ENCODE data around the gene PKN2. TPM values are rescaled to one million over a fixed set of nuclear protein-coding genes. Genes with fewer than 3 reads are reported as not detected.

PKN2 gene
- total and polyA plus RNA-seq, 2 of the 8 experiments (the other 6 are each of a cell fraction or from before 2014, with no cell fraction given): 7.8 to 32.0 TPM

DNA sequence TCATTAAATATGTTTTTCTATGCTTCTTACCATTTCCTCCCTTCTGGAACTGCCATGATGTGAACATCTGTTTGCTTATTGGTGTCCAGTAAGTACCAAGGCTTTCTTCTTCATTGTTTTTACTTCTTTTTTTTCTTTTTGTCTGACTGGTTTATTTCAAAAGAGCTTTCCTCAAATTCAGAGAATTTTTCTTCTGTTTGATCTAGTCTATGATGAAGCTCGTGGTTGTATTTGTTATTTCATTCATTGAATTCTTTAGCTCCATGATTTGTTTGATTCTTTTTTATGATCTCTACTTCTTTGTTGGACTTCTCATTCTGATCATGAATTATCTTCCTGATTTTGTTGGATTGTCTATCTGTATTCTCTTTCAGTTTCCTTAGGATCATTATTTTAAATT, 49.5 kb upstream of the PKN2 start:
- H3K14ac ChIP-seq (ENCODE audit: insufficient read length): no peak overlapping the region
- H3K79me2 ChIP-seq (ENCODE audit: control insufficient read depth in 1 of 2, insufficient read depth in 2 of 2, low read length in 2 of 2): no peaks in the 10 kb centered on the region
- H2BK20ac ChIP-seq (ENCODE audit: low read length): no peak overlapping the region
- H4K91ac ChIP-seq (replicated peaks; ENCODE audit: insufficient read length, low read length): no peak overlapping the region
- H3K36me3 ChIP-seq (ENCODE audit: control insufficient read depth in 2 of 4, insufficient read depth in 4 of 4, low read length in 3 of 4): no peaks in the 10 kb centered on the region
- H3K23ac ChIP-seq (ENCODE audit: insufficient read length): no peak overlapping the region
- no peaks in the 10 kb centered on the region for H4K20me1 ChIP-seq (replicated peaks in 1 of 2; ENCODE audit: control insufficient read depth in 1 of 2, insufficient read depth in 2 of 2, low read length in 2 of 2)
- FAIRE-seq (no peak), DNase-seq (ENCODE audit: low read depth in 1 of 2, low spot score in 2 of 2) (no peak)
- H3K4me3 ChIP-seq (ENCODE audit: extremely low read depth in 1 of 4, insufficient read depth in 2 of 4, low read depth in 3 of 4, low read length in 4 of 4): no peak overlapping the region
- no peak overlapping the region for H2BK5ac ChIP-seq (ENCODE audit: low read depth, low read length)
- no peak overlapping the region for H3K9ac ChIP-seq (replicated peaks in 1 of 4; ENCODE audit: extremely low read depth in 1 of 4, low read depth in 3 of 4, low read length in 3 of 4)
- CTCF ChIA-PET (ENCODE audit: partially characterized antibody): interaction anchor here (0.5 kb wide), 1 partner anchor 195 kb away, joined by 3 read pairs; no protein-coding TSS in a partner anchor
- no peak overlapping the region for H2AK5ac ChIP-seq (ENCODE audit: low read depth, low read length)
- no peak overlapping the region for H3K27ac ChIP-seq (ENCODE audit: low read depth, low read length)
- H3K56ac ChIP-seq (replicated peaks; ENCODE audit: insufficient read length, low read depth, low read length): no peak overlapping the region
- no peak overlapping the region for H2BK12ac ChIP-seq (ENCODE audit: low read depth, low read length)
- no peaks in the 10 kb centered on the region for H3K27me3 ChIP-seq (replicated peaks in 1 of 4; ENCODE audit: control insufficient read depth in 3 of 4, extremely low read depth in 1 of 4, insufficient read depth in 3 of 4, low read length in 3 of 4)
- H3K4me1 ChIP-seq (replicated peaks in 1 of 4; ENCODE audit: control insufficient read depth in 3 of 4, insufficient read depth in 4 of 4, low read length in 3 of 4): no peaks in the 10 kb centered on the region
- H3K9me3 ChIP-seq (ENCODE audit: insufficient read depth in 2 of 2, low read depth in 1 of 2, low read length in 1 of 2): 0 out of 4 replicates have a peak, but pooled peaks cover 0 to 3% of the 10 kb centered on the region in 2 experiments
- H3K18ac ChIP-seq (ENCODE audit: extremely low read depth, low read length): no peak overlapping the region
- H4K8ac ChIP-seq (ENCODE audit: extremely low read depth, insufficient read depth, low read length): no peak overlapping the region
- 79% methylated on average over 1 of the region's 1 CpG; no CpG with 5 or more reads in 1 of the 2 experiments for WGBS, 2 experiments (ENCODE audit: extremely low coverage in 1 of 2, insufficient coverage in 1 of 2, insufficient read length in 1 of 2, insufficient replicate concordance in 2 of 2, low coverage in 1 of 2, low lambda C conversion rate in 2 of 2, missing lambda C conversion rate in 1 of 2)
- POLR2A ChIA-PET (ENCODE audit: partially characterized antibody): no interaction called here
- H2AFZ ChIP-seq (ENCODE audit: low read length): no peak overlapping the region
- no peaks in the 10 kb centered on the region for H3K23me2 ChIP-seq (ENCODE audit: low read depth, low read length)
- H3K4me2 ChIP-seq (ENCODE audit: insufficient read depth in 1 of 2, low read depth in 2 of 2, low read length in 2 of 2): no peak overlapping the region
- no peak overlapping the region for H2BK120ac ChIP-seq (replicated peaks; ENCODE audit: low read depth, low read length)
- no peaks in the 10 kb centered on the region for H3K79me1 ChIP-seq (ENCODE audit: low read depth, low read length)
- H2BK15ac ChIP-seq (ENCODE audit: low read length): no peak overlapping the region
- H3K4ac ChIP-seq (replicated peaks; ENCODE audit: insufficient read length, low read depth, low read length): no peak overlapping the region
- H4K5ac ChIP-seq (ENCODE audit: insufficient read length, low read depth, low read length): no peak overlapping the region
- TF ChIP-seq EGR1 (IDR thresholded peaks at IDR 0.05; ENCODE audit: borderline replicate concordance, low read depth, low read length): no peak
- no peak for TF ChIP-seq BACH1 (IDR thresholded peaks at IDR 0.05; ENCODE audit: low read length)
- TF ChIP-seq CEBPB (IDR thresholded peaks at IDR 0.05; ENCODE audit: low read depth, low read length): no peak
- TF ChIP-seq RBBP5 (IDR thresholded peaks at IDR 0.05; ENCODE audit: borderline replicate concordance, low read depth, low read length): no peak
- TF ChIP-seq RFX5 (IDR thresholded peaks at IDR 0.05; ENCODE audit: borderline replicate concordance, low read depth, low read length): no peak
- no peak for TF ChIP-seq MAFK (IDR thresholded peaks at IDR 0.05; ENCODE audit: low read depth, low read length)
- TF ChIP-seq JUN (IDR thresholded peaks at IDR 0.05; ENCODE audit: low read depth, low read length): no peak
- no peak for TF ChIP-seq BCL11A (IDR thresholded peaks at IDR 0.05; ENCODE audit: low read depth in 2 of 2, low read length in 2 of 2)
- no peak for TF ChIP-seq POLR2AphosphoS5 (IDR thresholded peaks at IDR 0.05; ENCODE audit: low read depth, low read length)
- no peak for TF ChIP-seq EP300 (IDR thresholded peaks at IDR 0.05; ENCODE audit: borderline replicate concordance in 1 of 2, low read depth in 2 of 2, low read length in 2 of 2)
- no peak for TF ChIP-seq GABPA (IDR thresholded peaks at IDR 0.05; ENCODE audit: borderline replicate concordance, insufficient read depth, low read length)
- TF ChIP-seq, protein P1, sequence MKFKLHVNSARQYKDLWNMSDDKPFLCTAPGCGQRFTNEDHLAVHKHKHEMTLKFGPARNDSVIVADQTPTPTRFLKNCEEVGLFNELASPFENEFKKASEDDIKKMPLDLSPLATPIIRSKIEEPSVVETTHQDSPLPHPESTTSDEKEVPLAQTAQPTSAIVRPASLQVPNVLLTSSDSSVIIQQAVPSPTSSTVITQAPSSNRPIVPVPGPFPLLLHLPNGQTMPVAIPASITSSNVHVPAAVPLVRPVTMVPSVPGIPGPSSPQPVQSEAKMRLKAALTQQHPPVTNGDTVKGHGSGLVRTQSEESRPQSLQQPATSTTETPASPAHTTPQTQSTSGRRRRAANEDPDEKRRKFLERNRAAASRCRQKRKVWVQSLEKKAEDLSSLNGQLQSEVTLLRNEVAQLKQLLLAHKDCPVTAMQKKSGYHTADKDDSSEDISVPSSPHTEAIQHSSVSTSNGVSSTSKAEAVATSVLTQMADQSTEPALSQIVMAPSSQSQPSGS (IDR thresholded peaks at IDR 0.05; ENCODE audit: low read length): no peak
- TF ChIP-seq CHD2 (IDR thresholded peaks at IDR 0.05; ENCODE audit: low read length): no peak
- TF ChIP-seq GTF2F1 (IDR thresholded peaks at IDR 0.05; ENCODE audit: borderline replicate concordance, low read depth, low read length): no peak

Data from H1 (cell line).